TTC549 (cell line): ENCODE results near the gene ADGRG2.
"Not testable (repeated sequence)": the region's sequence is repeated elsewhere in the genome, so short reads cannot be mapped to it uniquely, and the experiment has no call there.

ENCODE experiments used
- FAIRE-seq: peaks from 2 replicates; lab custom pipeline; 2012; peaks lifted over from hg19 to GRCh38; lab: Jason Lieb, UNC

The ADGRG2 gene

DNA sequence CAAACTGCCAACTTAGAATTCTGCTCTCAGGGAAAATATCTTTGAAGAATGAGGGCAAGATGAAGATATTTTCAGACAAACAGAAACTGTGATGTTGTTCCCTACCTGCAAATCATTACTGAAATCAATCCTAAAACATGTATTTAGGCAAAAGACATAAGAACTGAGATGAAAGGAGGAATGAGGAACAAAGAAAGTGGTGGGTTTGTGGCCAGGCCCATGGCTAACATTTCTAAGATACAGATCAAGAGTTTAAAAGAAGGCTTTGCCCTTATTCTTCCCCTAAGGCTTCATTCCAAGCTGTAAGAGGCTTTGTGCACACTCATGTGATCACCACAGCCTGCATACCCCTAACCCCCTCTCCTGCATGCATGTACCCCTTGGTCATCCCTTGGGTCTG, 46.5 kb downstream of the ADGRG2 start:
- no peak for FAIRE-seq

GRCh38 chrX:19072372-19072771, 49.9 kb downstream of the ADGRG2 start:
- no peak for FAIRE-seq

GRCh38 chrX:19070555-19070994, 51.7 kb downstream of the ADGRG2 start:
- no peak for FAIRE-seq

GRCh38 chrX:19066987-19067386, 55.3 kb downstream of the ADGRG2 start:
- FAIRE-seq = not testable (repeated sequence)

- no peak for FAIRE-seq
Observed at GRCh38 chrX:19065535-19065934, 56.7 kb downstream of the ADGRG2 start.

GRCh38 chrX:19064175-19064574, 58.1 kb downstream of the ADGRG2 start:
- no peak for FAIRE-seq

GRCh38 chrX:19063030-19063429, 59.2 kb downstream of the ADGRG2 start:
- FAIRE-seq = no peak

- FAIRE-seq = no peak
Observed at GRCh38 chrX:19059067-19059466, 63.2 kb downstream of the ADGRG2 start.

DNA sequence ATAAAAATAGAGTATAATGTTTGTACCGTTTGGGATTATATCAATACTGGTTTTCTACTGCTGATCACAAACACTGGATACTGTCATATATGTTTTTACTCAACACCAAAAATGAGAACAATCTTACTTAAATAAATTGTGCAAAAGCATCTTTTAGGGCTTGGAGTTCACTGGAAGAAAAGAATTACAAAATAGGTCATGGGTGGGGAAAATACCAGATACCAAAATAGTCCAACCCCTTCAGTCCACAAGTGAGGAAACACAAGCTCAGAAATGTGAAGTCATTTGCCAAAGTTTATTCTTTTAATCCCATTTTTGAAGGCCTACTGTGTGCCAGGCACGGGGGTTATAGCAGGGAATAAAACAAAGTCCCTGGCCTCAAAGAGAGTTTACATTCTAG, 64.4 kb downstream of the ADGRG2 start:
- no peak for FAIRE-seq

DNA sequence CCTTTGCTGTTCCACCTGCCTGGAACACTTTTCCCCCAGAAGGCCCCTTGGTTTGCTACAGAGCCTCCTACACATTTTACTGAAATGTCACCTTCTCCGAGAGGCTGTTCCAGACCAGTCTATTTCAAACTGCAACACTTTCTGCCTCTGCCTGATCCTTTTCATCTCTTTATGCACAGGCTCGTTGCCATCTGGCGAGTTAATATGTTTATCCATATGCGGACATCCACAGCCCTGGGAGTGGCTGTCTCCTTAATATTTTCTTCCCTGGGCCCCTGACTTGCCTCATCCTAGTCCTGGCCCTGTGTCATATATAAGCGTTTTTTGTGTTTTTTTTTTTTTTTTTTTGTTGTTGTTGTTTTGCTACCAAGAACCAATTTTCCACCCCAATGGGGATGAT, 73.2 kb downstream of the ADGRG2 start:
- no peak for FAIRE-seq

DNA sequence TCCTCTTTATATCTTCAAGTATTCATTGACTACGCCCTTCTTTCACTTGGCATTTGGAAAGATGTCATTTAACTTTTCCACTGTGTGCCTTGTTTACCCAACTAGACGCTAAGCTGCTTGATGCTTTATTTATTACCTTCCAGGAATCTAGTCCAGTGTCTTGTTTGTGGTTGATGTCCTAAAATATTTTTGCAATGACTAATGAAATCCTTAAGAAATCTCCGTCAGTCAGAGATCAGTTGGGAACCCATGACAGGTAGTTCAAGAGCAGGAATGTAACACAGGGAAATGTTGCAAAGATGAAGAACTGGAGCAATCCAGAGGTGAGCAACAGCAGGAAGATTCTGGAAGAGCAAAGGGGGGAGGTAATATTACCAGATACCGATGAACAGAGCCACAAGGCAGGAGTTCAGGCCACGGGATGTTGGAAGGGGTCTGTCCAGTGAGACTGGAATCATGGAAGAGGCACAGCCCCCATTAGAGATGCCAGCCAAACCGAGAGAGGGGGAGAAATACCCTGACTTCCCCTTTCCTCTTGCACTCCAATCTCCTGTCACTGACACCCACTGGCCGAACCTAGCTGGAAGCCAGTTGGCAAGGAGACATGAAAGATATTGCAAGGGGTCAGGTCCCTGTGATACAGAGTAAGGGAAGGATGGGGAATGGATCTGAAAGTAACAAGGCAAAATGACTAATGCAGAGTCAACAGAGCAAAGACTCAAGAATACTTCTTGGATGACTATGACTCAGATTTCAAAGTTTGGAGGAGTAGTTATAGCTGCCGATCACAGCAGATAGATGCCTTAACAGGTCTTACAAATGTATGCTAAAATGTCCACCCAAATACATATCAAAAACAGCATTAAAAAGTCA, 75.7 kb downstream of the ADGRG2 start:
- no peak for FAIRE-seq

DNA sequence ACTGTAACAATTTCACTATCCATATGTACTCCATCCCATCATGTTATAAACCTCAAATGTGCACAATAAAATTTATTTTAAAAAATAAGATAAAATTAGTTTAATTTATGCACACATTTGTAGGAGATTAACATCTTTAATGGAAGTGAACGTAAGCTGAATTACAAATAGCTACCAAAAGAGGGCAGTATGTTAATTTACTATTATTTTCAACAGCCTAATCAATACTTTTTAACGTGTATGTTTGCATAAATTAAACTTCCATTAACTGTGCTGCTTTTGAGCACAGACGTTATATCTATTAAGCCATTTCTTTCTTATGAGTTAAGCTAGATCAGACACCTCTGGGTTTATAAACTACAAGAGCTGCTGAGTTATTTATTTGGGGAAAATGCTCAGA, 81.9 kb downstream of the ADGRG2 start:
- peak; percentile 81 for FAIRE-seq

- no peak for FAIRE-seq
Observed at GRCh38 chrX:19034025-19034424, 88.2 kb downstream of the ADGRG2 start.

DNA sequence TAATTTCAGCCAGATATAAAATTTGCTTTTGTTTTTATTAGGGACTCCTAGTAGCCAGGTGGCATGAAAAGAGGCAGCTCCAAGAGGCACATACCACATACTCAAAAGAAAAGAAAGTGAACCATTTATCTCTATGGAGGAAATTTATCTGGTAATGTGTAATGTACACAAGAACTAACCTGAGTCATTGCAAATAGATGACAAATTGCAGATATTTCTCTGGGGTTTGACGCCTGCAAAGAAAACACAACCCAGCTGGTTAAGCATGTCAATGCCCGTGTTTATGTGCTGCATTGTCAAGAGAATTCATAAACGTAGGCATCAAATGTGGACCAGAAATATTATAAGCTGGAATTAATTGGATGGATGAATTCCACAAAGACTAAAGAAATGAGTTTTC, 91.5 kb downstream of the ADGRG2 start:
- FAIRE-seq = no peak

GRCh38 chrX:19028560-19028959, 93.7 kb downstream of the ADGRG2 start:
- no peak for FAIRE-seq

DNA sequence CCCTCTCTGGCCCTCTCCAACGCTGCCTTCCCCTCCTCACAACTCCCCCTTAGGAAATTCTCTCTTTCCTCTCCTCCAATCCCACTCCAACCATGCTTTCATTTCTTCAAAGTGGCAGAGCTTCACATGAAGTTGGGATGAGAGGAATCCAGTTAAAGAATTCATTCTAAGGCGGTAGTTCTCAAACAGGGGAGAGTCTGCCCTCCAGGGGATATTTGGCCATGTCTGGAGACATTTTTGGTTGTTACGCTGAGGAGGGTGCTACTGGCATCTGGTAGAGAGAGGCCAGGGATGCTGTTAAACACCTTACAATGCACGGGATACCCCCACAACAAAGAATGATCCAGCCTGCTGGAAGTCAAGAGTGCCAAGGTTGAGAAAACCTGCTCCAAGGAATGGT, 97.9 kb downstream of the ADGRG2 start:
- no peak for FAIRE-seq

GRCh38 chrX:19019996-19020395, 102.3 kb downstream of the ADGRG2 start:
- FAIRE-seq = no peak

DNA sequence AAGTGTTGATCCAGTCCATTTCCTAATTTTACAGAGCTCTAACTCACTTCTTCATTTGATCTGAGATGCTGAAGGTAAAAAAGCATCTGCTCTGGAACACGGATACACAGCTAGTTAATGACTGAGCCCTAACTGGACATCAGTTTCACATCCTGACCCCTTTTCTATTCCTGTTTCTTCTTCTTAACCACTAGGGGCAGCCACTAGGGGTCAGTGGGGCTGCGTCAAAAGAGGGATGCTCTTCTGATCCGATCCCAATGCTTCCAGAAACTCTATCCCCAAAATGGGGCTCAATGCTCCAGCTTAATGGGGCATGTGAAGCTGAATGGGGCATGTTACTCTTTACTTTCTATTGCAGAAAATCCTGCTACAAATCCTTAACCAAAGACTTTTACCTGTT, 105.0 kb downstream of the ADGRG2 start:
- FAIRE-seq = no peak

DNA sequence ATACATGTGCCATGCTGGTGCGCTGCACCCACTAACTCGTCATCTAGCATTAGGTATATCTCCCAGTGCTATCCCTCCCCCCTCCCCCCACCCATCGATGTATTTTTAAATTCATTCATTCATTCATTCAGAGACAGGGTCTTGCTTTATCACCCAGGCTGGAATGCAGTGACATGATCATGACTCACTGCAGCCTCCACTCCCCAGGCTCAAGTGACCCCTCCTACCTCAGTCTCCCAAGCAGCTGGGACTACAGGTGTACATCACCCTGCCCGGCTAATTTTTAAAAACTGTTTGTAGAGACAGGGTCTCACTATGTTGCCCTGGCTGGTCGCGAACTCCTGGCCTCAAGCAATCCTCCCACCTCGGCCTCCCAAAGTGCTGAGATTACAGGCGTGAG, 105.7 kb downstream of the ADGRG2 start:
- FAIRE-seq = not testable (repeated sequence)

DNA sequence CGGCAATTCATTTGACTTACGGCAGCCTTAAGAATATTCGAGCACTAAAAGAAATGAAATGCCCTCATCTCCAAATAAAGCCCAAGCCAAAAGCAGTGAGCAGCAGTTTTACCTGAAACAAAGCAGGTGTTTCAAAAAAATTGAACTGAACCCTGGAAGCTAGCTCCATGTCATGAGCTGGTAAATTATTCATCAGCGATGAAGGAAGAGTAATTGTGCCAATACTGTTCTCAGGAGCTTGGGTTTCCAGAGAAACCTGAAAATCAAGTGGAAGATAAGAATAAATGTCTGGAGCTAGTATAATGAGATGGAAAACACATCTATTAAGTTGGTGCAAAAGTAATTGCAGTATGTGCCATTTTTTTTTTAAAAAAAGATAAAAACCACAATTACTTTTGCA, 114.4 kb downstream of the ADGRG2 start:
- no peak for FAIRE-seq

DNA sequence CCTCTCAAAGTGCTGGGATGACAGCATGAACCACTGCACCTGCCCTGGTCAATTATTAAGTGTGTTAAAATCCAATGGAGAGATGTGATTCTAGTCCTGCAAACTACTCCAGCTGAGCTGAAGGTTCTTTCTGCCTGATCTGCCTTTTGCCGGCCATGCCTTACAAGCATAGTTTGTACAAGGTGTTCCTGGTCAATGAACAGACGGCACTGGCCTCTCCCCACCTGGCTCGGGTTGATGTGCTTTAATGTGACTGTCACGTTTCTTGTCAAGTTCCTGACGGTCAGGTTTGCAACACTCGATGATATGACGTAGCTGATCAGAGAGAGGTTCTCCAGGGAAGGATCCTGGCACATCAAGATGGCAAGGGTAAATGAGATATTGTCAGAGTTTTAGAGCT, 115.3 kb downstream of the ADGRG2 start:
- FAIRE-seq = no peak

DNA sequence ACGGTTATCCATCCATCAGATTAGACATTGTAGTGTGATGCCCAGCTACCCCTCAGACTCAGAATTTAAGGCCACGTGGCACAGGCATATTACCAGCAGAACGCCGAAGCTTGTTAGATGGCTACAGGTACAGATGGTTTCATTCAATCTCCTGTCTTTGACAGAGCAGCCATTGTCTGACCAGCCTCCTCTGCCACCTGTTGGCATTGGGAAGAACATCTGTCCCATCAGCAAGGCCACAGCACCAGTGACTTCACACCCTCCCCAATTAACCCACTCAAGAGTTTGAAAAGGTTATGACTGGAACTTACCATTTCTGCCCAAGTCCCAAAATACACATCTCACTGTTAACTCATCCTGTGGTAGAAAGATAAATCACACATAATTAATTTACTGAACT, 116.4 kb downstream of the ADGRG2 start:
- no peak for FAIRE-seq

DNA sequence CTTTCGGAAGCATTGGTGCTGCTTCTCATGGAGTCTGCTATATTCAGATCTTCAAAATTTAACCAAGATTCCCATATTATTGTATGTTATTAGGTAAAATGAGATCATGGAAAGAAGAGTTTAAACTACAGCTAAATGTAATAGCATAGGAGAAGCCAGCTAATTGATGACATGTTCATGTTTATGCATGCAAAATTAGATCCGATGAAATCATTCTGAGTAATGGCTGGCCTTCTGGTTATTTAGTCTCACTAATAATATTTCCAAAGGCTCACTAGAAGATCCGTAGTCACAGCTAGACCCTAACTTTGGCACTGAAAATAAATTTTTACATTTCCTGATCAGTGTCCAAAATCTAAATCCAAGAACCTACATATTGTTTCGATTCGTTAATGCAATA, 118.5 kb downstream of the ADGRG2 start:
- no peak for FAIRE-seq

DNA sequence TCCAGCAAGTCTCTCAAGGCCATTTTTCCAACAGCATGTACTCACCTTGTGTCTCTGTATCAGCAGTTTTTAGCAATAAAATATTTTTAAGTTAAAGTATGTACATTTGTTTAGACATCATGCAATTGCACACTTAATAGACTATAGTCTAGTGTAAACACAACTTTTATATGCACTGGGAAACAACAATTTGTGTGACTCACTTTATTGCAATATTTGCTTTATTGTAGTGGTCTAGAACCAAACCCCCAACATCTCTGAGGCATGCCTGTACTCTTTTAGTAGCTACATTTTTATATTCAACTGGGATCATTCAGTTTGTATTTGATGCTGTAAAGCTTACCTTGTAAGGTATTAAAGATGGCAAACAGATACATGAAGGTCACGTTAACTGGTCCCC, 123.6 kb downstream of the ADGRG2 start:
- no peak for FAIRE-seq
